GM18520 (cell line): Measurements from ENCODE around the gene HOXB5.

ENCODE experiments used
- ATAC-seq: cut with Tn5 transposase; IDR thresholded peaks from one replicate; pipeline ENCODE4 v1.9.1; 2021; ENCODE audit not compliant: unreplicated experiment

HOXB5 gene

GRCh38 chr17:48604770-48605329 lies 11.3 kb upstream of the HOXB5 start, which contains the start of gene HOXB6:
HOXB6 (minus strand) TSS chr17:48604986; CDS start chr17:48598150, 6,836 bp downstream.
- ATAC-seq: no peak

GRCh38 chr17:48603959-48604769 lies 10.6 kb upstream of the HOXB5 start:
- no peak for ATAC-seq

GRCh38 chr17:48601539-48602425 lies 8.2 kb upstream of the HOXB5 start:
- no peak for ATAC-seq

- ATAC-seq: no peak
Observed at GRCh38 chr17:48601207-48601538, 7.6 kb upstream of the HOXB5 start.

- no peak for ATAC-seq
Observed at GRCh38 chr17:48600244-48601098, 6.9 kb upstream of the HOXB5 start.

- ATAC-seq: no peak
Observed at GRCh38 chr17:48599354-48599753, 5.8 kb upstream of the HOXB5 start.

- no peak for ATAC-seq
Observed at GRCh38 chr17:48598736-48599135, 5.2 kb upstream of the HOXB5 start.

GRCh38 chr17:48597778-48598631 lies 4.4 kb upstream of the HOXB5 start:
- ATAC-seq: no peak

GRCh38 chr17:48597528-48597777 lies 3.9 kb upstream of the HOXB5 start:
- ATAC-seq: no peak

- ATAC-seq: no peak
Observed at GRCh38 chr17:48596735-48597527, 3.4 kb upstream of the HOXB5 start.

GRCh38 chr17:48596000-48596734 lies 2.6 kb upstream of the HOXB5 start:
- no peak for ATAC-seq

GRCh38 chr17:48595278-48595999 lies 1.9 kb upstream of the HOXB5 start:
- no peak for ATAC-seq

- ATAC-seq: no peak
Observed at GRCh38 chr17:48594538-48595277, 1.1 kb upstream of the HOXB5 start.

GRCh38 chr17:48593840-48594537 lies 410 bp upstream of the HOXB5 start:
- ATAC-seq: no peak

GRCh38 chr17:48592577-48592976 lies 1.0 kb downstream of the HOXB5 start:
- ATAC-seq: no peak

- ATAC-seq: no peak
Observed at GRCh38 chr17:48592057-48592514, 1.5 kb downstream of the HOXB5 start.
